Hepatocyte (in vitro differentiated cells): ENCODE data around the gene ZNF750. TPM values are rescaled to one million over a fixed set of nuclear protein-coding genes. Genes with fewer than 3 reads are reported as not detected.

Source experiments
- DNase-seq: peaks from one replicate; pipeline ENCODE4 v3.0.0-alpha.2; 2016; ENCODE audit warnings: low spot score
- H2AFZ ChIP-seq: fragments of 200-600 bp; sonication (generic); 2 replicates; pipeline ENCODE4 v1.6.0; 2016; ENCODE audit warnings: antibody characterized with exemption, mild to moderate bottlenecking
- H3K27ac ChIP-seq: fragments of 200-600 bp; sonication (generic); 2 replicates; pipeline ENCODE4 v1.5.1; 2016; ENCODE audit warnings: mild to moderate bottlenecking
- H3K27me3 ChIP-seq: fragments of 200-600 bp; sonication (generic); 2 replicates; pipeline ENCODE4 v1.6.1; 2016
- H3K36me3 ChIP-seq: fragments of 200-600 bp; sonication (generic); replicated peaks from 2 replicates; pipeline ENCODE4 v1.5.1; 2016; ENCODE audit warnings: low read depth; ENCODE audit not compliant: insufficient read depth
- H3K4me1 ChIP-seq: fragments of 200-600 bp; sonication (generic); 2 replicates; pipeline ENCODE4 v1.5.1; 2016; ENCODE audit warnings: mild to moderate bottlenecking, moderate library complexity; ENCODE audit not compliant: insufficient read depth
- H3K4me2 ChIP-seq: fragments of 200-600 bp; sonication (generic); 2 replicates; pipeline ENCODE4 v1.6.0; 2016
- H3K4me3 ChIP-seq: fragments of 200-600 bp; sonication (generic); 2 replicates; pipeline ENCODE4 v1.5.1; 2016; ENCODE audit warnings: mild to moderate bottlenecking
- H3K79me2 ChIP-seq: fragments of 200-600 bp; sonication (generic); 2 replicates; pipeline ENCODE4 v1.6.0; 2017; ENCODE audit warnings: mild to moderate bottlenecking
- H3K9me2 ChIP-seq: fragments of 200-600 bp; sonication (generic); replicated peaks from 2 replicates; pipeline ENCODE4 v1.6.0; 2017; ENCODE audit warnings: mild to moderate bottlenecking; ENCODE audit not compliant: insufficient read depth
- H3K9me3 ChIP-seq: fragments of 200-600 bp; sonication (generic); 2 replicates; pipeline ENCODE4 v1.5.1; 2016; ENCODE audit warnings: low read depth, mild to moderate bottlenecking
- H4K20me1 ChIP-seq: fragments of 200-600 bp; sonication (generic); 2 replicates; pipeline ENCODE4 v1.6.0; 2016; ENCODE audit warnings: mild to moderate bottlenecking; ENCODE audit not compliant: insufficient read depth, poor library complexity, severe bottlenecking
- EZH2 ChIP-seq: fragments of 200-600 bp; sonication (generic); IDR thresholded peaks from 2 replicates; pipeline ENCODE4 v1.6.1; 2016; ENCODE audit warnings: antibody characterized with exemption, mild to moderate bottlenecking, borderline replicate concordance
- EZH2phosphoT487 ChIP-seq: fragments of 200-600 bp; sonication (generic); IDR thresholded peaks from one replicate; pipeline ENCODE4 v1.6.1; 2018; ENCODE audit warnings: antibody characterized with exemption, mild to moderate bottlenecking, low read depth, moderate library complexity; ENCODE audit not compliant: unreplicated experiment, severe bottlenecking
- WGBS: methylation state at CpG from one replicate; pipeline ENCODE4 v1.1.6; 2016; ENCODE audit warnings: low lambda C conversion rate; ENCODE audit errors: missing lambda C conversion rate; 5-methylcytosine and 5-hydroxymethylcytosine counted together
- polyA plus RNA-seq: library from polyadenylated mRNA; unstranded; fragments of >200 nt; fragmentation: Nextera tagmentation; extraction: Ambion mirVana; gene quantifications from 2 replicates; pipeline ENCODE4 v1.2.1, GENCODE V29; 2016
- total RNA-seq: library from RNA; depleted of rRNA; stranded (reverse); fragments of >200 nt; gene quantifications from 2 replicates; pipeline ENCODE4 v1.2.3, GENCODE V29; 2014
- TF ChIP-seq, protein P1 (sequence below): fragments of 200-600 bp; sonication (generic); IDR thresholded peaks from 2 replicates; pipeline ENCODE4 v1.5.1; 2016; ENCODE audit warnings: antibody characterized with exemption, mild to moderate bottlenecking; ENCODE audit not compliant: poor library complexity

ZNF750 gene
- total and polyA plus RNA-seq, 2 experiments from 2014 or later, result 0.27 to 2.1 TPM

DNA sequence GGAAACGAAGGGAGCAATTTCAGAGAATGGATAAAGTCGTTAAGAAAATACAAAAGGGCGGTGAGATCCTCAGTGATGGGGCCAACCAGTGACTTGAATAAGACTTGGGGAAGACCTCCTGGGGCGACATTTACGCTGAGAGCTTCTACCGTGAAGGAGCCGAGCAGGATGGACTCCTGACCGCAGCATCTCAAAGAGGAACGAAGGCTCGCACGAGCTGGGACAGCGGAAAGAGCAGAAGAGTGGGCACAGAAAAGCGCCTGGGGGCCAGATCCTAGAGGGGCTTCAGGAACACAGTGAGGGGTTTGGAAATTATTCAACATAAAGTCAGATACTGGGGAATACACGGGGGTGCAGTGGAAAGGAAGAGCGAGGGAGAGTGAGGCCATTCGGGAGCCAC is 17.5 kb downstream of the ZNF750 start:
- H3K27ac ChIP-seq, result no peak overlapping the region
- no peaks in the 10 kb centered on the region for H4K20me1 ChIP-seq
- H3K4me2 ChIP-seq, result no peak overlapping the region
- no peak overlapping the region for H3K4me3 ChIP-seq
- no peaks in the 10 kb centered on the region for H3K9me2 ChIP-seq
- H3K79me2 ChIP-seq, result no peaks in the 10 kb centered on the region
- H3K36me3 ChIP-seq, result no peaks in the 10 kb centered on the region
- H3K27me3 ChIP-seq, result no peaks in the 10 kb centered on the region
- 91% methylated on average over 16 of the region's 16 CpGs for WGBS
- no peak overlapping the region for H2AFZ ChIP-seq
- no peaks in the 10 kb centered on the region for H3K4me1 ChIP-seq
- H3K9me3 ChIP-seq, result peaks cover 10% of the 10 kb centered on the region
- TF ChIP-seq, protein P1, sequence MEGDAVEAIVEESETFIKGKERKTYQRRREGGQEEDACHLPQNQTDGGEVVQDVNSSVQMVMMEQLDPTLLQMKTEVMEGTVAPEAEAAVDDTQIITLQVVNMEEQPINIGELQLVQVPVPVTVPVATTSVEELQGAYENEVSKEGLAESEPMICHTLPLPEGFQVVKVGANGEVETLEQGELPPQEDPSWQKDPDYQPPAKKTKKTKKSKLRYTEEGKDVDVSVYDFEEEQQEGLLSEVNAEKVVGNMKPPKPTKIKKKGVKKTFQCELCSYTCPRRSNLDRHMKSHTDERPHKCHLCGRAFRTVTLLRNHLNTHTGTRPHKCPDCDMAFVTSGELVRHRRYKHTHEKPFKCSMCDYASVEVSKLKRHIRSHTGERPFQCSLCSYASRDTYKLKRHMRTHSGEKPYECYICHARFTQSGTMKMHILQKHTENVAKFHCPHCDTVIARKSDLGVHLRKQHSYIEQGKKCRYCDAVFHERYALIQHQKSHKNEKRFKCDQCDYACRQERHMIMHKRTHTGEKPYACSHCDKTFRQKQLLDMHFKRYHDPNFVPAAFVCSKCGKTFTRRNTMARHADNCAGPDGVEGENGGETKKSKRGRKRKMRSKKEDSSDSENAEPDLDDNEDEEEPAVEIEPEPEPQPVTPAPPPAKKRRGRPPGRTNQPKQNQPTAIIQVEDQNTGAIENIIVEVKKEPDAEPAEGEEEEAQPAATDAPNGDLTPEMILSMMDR, result no peak
- TF ChIP-seq EZH2phosphoT487 (no peak), EZH2 (no peak)
- DNase-seq, result no peak

DNA sequence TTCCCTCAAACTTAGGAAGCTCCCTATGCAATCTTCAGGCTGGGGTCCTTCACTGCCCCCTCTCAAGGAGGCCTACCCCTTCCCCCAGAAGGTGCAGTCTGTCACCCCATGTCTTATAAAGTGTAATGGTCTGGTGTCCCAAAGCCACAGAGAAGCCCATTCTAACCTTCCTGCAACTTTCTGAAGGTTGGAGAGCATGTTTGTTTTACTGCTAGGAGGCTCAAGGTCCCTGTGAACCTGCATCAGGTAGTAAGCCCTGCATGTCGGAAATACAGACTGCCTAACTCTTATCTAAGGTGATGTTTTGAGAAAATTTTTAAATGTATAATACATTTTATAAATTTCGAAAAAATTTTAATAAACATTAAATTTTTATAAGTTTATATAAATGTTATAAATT is 18.3 kb downstream of the ZNF750 start:
- no peak for DNase-seq
- WGBS, result 97% methylated on average over 2 of the region's 2 CpGs
- H3K4me3 ChIP-seq, result no peak overlapping the region
- no peaks in the 10 kb centered on the region for H3K4me1 ChIP-seq
- H3K27me3 ChIP-seq, result no peaks in the 10 kb centered on the region
- TF ChIP-seq EZH2phosphoT487, result no peak
- TF ChIP-seq EZH2, result no peak
- TF ChIP-seq, protein P1, result no peak
- no peak overlapping the region for H2AFZ ChIP-seq
- no peaks in the 10 kb centered on the region for H3K79me2 ChIP-seq
- no peaks in the 10 kb centered on the region for H3K9me2 ChIP-seq
- no peak overlapping the region for H3K27ac ChIP-seq
- H4K20me1 ChIP-seq, result no peaks in the 10 kb centered on the region
- H3K36me3 ChIP-seq, result no peaks in the 10 kb centered on the region
- H3K4me2 ChIP-seq, result no peak overlapping the region
- H3K9me3 ChIP-seq, result peaks cover 10% of the 10 kb centered on the region

DNA sequence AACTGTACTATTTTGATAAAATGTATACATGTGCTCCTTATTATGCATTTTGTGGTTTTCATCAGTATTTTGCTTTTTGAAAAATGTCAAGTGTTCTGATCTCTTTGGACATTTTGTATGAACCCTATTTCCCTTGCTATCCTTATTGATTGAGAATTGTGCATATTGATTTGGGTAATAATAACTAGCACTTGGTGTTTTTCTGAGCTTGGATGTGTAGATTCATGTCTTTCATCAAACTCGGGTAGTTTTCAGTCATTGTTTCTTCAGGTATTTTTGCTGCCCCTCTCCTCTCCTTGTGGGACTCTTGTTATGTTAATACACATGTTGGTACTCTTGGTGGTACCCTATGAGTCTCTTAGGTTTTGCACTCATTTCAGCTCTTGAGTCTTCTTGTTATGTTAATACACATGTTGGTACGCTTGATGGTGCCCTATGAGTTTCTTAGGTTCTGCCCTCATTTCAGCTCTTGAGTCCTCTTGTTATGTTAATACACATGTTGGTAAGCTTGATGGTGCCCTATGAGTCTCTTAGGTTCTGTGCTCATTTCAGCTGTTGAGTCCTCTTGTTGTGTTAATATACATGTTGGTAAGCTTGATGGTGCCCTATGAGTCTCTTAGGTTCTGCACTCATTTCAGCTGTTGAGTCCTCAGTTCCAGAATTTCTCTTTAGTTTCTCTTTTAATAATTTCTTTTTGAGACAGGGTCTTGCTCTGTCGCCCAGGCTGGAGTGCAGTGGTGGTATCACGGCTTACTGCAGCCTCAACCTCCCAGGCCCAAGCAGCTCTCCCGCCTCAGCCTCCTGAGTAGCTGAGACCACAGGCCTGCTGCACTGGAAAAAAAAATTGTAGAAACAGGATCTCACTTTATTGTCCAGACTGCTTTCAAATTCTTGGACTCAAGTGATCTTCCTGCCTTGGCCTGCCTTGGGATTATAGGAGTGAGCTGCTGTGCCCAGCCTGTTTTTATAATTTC is 19.3 kb downstream of the ZNF750 start:
- no peaks in the 10 kb centered on the region for H3K9me2 ChIP-seq
- H3K4me1 ChIP-seq, result no peaks in the 10 kb centered on the region
- DNase-seq, result no peak
- no peak overlapping the region for H3K4me2 ChIP-seq
- H3K9me3 ChIP-seq, result peaks cover 10% of the 10 kb centered on the region
- H4K20me1 ChIP-seq, result no peaks in the 10 kb centered on the region
- H3K79me2 ChIP-seq, result no peaks in the 10 kb centered on the region
- H3K27ac ChIP-seq, result no peak overlapping the region
- 98% methylated on average over 5 of the region's 5 CpGs for WGBS
- TF ChIP-seq EZH2phosphoT487 (no peak), EZH2 (no peak)
- TF ChIP-seq, protein P1, result no peak
- H3K4me3 ChIP-seq, result no peak overlapping the region
- no peak overlapping the region for H2AFZ ChIP-seq
- no peaks in the 10 kb centered on the region for H3K36me3 ChIP-seq
- H3K27me3 ChIP-seq, result no peaks in the 10 kb centered on the region
